Neuronal stem cell (in vitro differentiated cells): ENCODE data around the gene S100A13.
A peak's percentile ranks its signal among the peaks of the same experiment; 100 is the strongest.

Experiments
- DNase-seq: peaks from one replicate; pipeline ENCODE4 v3.0.0-alpha.2; 2013; ENCODE audit warnings: low spot score
- H2AFZ ChIP-seq: one replicate; pipeline ENCODE4 v1.6.1; 2013; ENCODE audit warnings: mild to moderate bottlenecking, low read length, inconsistent platforms
- H2AK5ac ChIP-seq: 2 replicates; pipeline ENCODE4 v1.6.1; 2013; ENCODE audit warnings: low read depth, mild to moderate bottlenecking, inconsistent platforms, low read length, moderate library complexity, mixed read lengths
- H2BK120ac ChIP-seq: 2 replicates; pipeline ENCODE4 v1.6.1; 2013; ENCODE audit warnings: low read depth, mild to moderate bottlenecking, inconsistent platforms, low read length, moderate library complexity, mixed read lengths
- H2BK12ac ChIP-seq: one replicate; pipeline ENCODE4 v1.6.1; 2013; ENCODE audit warnings: low read length, inconsistent platforms
- H2BK15ac ChIP-seq: 2 replicates; pipeline ENCODE4 v1.6.1; 2013; ENCODE audit warnings: mild to moderate bottlenecking, low read length, inconsistent platforms, mixed read lengths
- H2BK5ac ChIP-seq: one replicate; pipeline ENCODE4 v1.6.1; 2013; ENCODE audit warnings: inconsistent platforms, mild to moderate bottlenecking, low read length, moderate library complexity
- H3K14ac ChIP-seq: one replicate; pipeline ENCODE4 v1.6.1; 2013; ENCODE audit warnings: low read length, inconsistent platforms
- H3K18ac ChIP-seq: 2 replicates; pipeline ENCODE4 v1.6.1; 2013; ENCODE audit warnings: low read length, inconsistent platforms
- H3K23ac ChIP-seq: 2 replicates; pipeline ENCODE4 v1.6.1; 2013; ENCODE audit warnings: low read depth, mild to moderate bottlenecking, mixed read lengths, low read length, inconsistent platforms; ENCODE audit not compliant: poor library complexity
- H3K27ac ChIP-seq: replicated peaks from 3 replicates; pipeline ENCODE4 v1.5.1; 2013; ENCODE audit warnings: low read length, inconsistent platforms
- H3K27me3 ChIP-seq, 3 experiments: 2 replicates each; pipeline ENCODE4 v1.6.1; 2013; ENCODE audit warnings: low read length in 3 of 3, mild to moderate bottlenecking in 2 of 3, inconsistent platforms in 1 of 3, low read depth in 1 of 3, mixed read lengths in 1 of 3, moderate library complexity in 1 of 3; ENCODE audit not compliant: control insufficient read depth in 3 of 3, insufficient read depth in 3 of 3
- H3K36me3 ChIP-seq, 2 donors: replicated peaks in 1 of 2; 2 replicates each; pipeline ENCODE4 v1.6.1; 2013; ENCODE audit warnings: low read length in 2 of 2; ENCODE audit not compliant: control insufficient read depth in 2 of 2, insufficient read depth in 2 of 2
- H3K4ac ChIP-seq: 2 replicates; pipeline ENCODE4 v1.6.1; 2013; ENCODE audit warnings: inconsistent platforms, mild to moderate bottlenecking, low read length, moderate library complexity
- H3K4me1 ChIP-seq, 2 donors: 1 replicate in 1 of 2; 2 replicates in 1 of 2; pipeline ENCODE4 v1.6.1; 2013; ENCODE audit warnings: low read length in 2 of 2, low read depth in 1 of 2; ENCODE audit not compliant: control insufficient read depth in 2 of 2, insufficient read depth in 1 of 2
- H3K4me2 ChIP-seq: one replicate; pipeline ENCODE4 v1.6.1; 2013; ENCODE audit warnings: mild to moderate bottlenecking, low read length, inconsistent platforms; ENCODE audit not compliant: insufficient read depth, poor library complexity, severe bottlenecking
- H3K4me3 ChIP-seq, 2 donors: 2 replicates each; pipeline ENCODE4 v1.5.1; 2013; ENCODE audit warnings: low read length in 2 of 2, mild to moderate bottlenecking in 2 of 2, inconsistent platforms in 1 of 2, moderate library complexity in 1 of 2
- H3K79me1 ChIP-seq: one replicate; pipeline ENCODE4 v1.6.1; 2013; ENCODE audit warnings: low read depth, mild to moderate bottlenecking, inconsistent platforms, low read length, moderate library complexity
- H3K9ac ChIP-seq: one replicate; pipeline ENCODE4 v1.6.1; 2013; ENCODE audit warnings: mild to moderate bottlenecking, low read depth, low read length, inconsistent platforms; ENCODE audit not compliant: poor library complexity
- H3K9me3 ChIP-seq, 2 donors: replicated peaks in 1 of 2; 2 replicates each; pipeline versions ENCODE3 to v1.6.1; 2013; ENCODE audit warnings: low read length in 2 of 2, mild to moderate bottlenecking in 2 of 2, inconsistent platforms in 1 of 2, low read depth in 1 of 2, mixed read lengths in 1 of 2, moderate library complexity in 1 of 2; ENCODE audit not compliant: control insufficient read depth in 2 of 2, insufficient read depth in 1 of 2
- H4K8ac ChIP-seq: one replicate; pipeline ENCODE4 v1.6.1; 2013; ENCODE audit warnings: low read depth, mild to moderate bottlenecking, inconsistent platforms, low read length, moderate library complexity
- H4K91ac ChIP-seq: one replicate; pipeline ENCODE4 v1.6.1; 2013; ENCODE audit warnings: low read length, low read depth, mild to moderate bottlenecking, inconsistent platforms; ENCODE audit not compliant: poor library complexity
- WGBS, 2 donors: extraction: QIAGEN DNeasy Blood & Tissue Kit; methylation state at CpG; one replicate each; pipeline ENCODE4 v1.1.7; 2013; ENCODE audit warnings: missing lambda C conversion rate in 2 of 2, mixed read lengths in 1 of 2; ENCODE audit not compliant: insufficient read length in 2 of 2, insufficient replicate concordance in 1 of 2; ENCODE audit errors: extremely low coverage in 2 of 2; 5-methylcytosine and 5-hydroxymethylcytosine counted together

Gene S100A13

GRCh38 chr1:153619171-153619570 lies 8.1 kb downstream of the S100A13 start:
- no peak overlapping the region for H2BK5ac ChIP-seq
- no peak overlapping the region for H2BK120ac ChIP-seq
- H2BK12ac ChIP-seq: no peak overlapping the region
- no peak overlapping the region for H3K4me2 ChIP-seq
- H4K8ac ChIP-seq: no peak overlapping the region
- peaks cover 4 to 39% of the 10 kb centered on the region in 2 donors for H3K36me3 ChIP-seq
- no peak overlapping the region for H3K4ac ChIP-seq
- H4K91ac ChIP-seq: no peak overlapping the region
- H3K79me1 ChIP-seq: no peaks in the 10 kb centered on the region
- DNase-seq: no peak
- H2AK5ac ChIP-seq: no peak overlapping the region
- H3K4me3 ChIP-seq: no peak overlapping the region
- no peak overlapping the region for H2BK15ac ChIP-seq
- H3K18ac ChIP-seq: no peak overlapping the region
- no peak overlapping the region for H3K23ac ChIP-seq
- no peak overlapping the region for H3K27ac ChIP-seq
- H3K9me3 ChIP-seq: no peaks in the 10 kb centered on the region
- no peaks in the 10 kb centered on the region for H3K27me3 ChIP-seq
- H3K9ac ChIP-seq: no peak overlapping the region
- H2AFZ ChIP-seq: no peak overlapping the region
- no peak overlapping the region for H3K14ac ChIP-seq
- no peaks in the 10 kb centered on the region for H3K4me1 ChIP-seq
- no CpG with 5 or more reads among the region's 6 CpGs for WGBS, 2 donors

- Histone ChIP-seq H2BK120ac (no peak overlapping the region), H3K79me1 (no peaks in the 10 kb centered on the region), H2BK12ac (no peak overlapping the region), H3K14ac (no peak overlapping the region), H2BK15ac (no peak overlapping the region), H2AFZ (no peak overlapping the region), H4K8ac (no peak overlapping the region), H3K27me3 (no peaks in the 10 kb centered on the region), H3K4me1 (peaks cover 0 to 3% of the 10 kb centered on the region in 2 donors), H3K9me3 (no peaks in the 10 kb centered on the region), H2BK5ac (no peak overlapping the region), H3K4me3 (no peak overlapping the region), H4K91ac (no peak overlapping the region), H3K18ac (no peak overlapping the region), H3K9ac (no peak overlapping the region), H3K4me2 (no peak overlapping the region), H3K23ac (peak overlapping the region; percentile 83), H2AK5ac (no peak overlapping the region), H3K27ac (no peak overlapping the region), H3K4ac (no peak overlapping the region), H3K36me3 (peaks cover 4 to 28% of the 10 kb centered on the region in 2 donors)
- DNase-seq: peak; percentile 37
- no CpG with 5 or more reads among the region's 6 CpGs for WGBS, 2 donors
These were observed 9.6 kb downstream of the S100A13 start for GRCh38 chr1:153617663-153618062.

- H2AK5ac ChIP-seq: peak overlapping the region; percentile 71
- H3K4ac ChIP-seq: no peak overlapping the region
- WGBS, 2 donors: no CpG with 5 or more reads among the region's 5 CpGs
- no peak overlapping the region for H3K4me3 ChIP-seq
- H2AFZ ChIP-seq: no peak overlapping the region
- no peak overlapping the region for H3K18ac ChIP-seq
- H2BK15ac ChIP-seq: peak overlapping the region; percentile 45
- no peaks in the 10 kb centered on the region for H3K9me3 ChIP-seq
- DNase-seq: no peak
- H3K79me1 ChIP-seq: no peaks in the 10 kb centered on the region
- no peaks in the 10 kb centered on the region for H3K27me3 ChIP-seq
- H3K27ac ChIP-seq: no peak overlapping the region
- no peak overlapping the region for H4K8ac ChIP-seq
- H3K4me1 ChIP-seq: peaks cover 4 to 9% of the 10 kb centered on the region in 2 donors
- peak overlapping the region; percentile 55 for H3K23ac ChIP-seq
- H4K91ac ChIP-seq: no peak overlapping the region
- no peak overlapping the region for H3K9ac ChIP-seq
- H3K14ac ChIP-seq: no peak overlapping the region
- H2BK12ac ChIP-seq: peak overlapping the region; percentile 2
- H3K36me3 ChIP-seq: peaks cover 4 to 23% of the 10 kb centered on the region in 2 donors
- H2BK120ac ChIP-seq: no peak overlapping the region
- H2BK5ac ChIP-seq: no peak overlapping the region
- no peak overlapping the region for H3K4me2 ChIP-seq
These were observed 10.4 kb downstream of the S100A13 start for GRCh38 chr1:153616917-153617311.

- Histone ChIP-seq H3K4me3 (peak within 1 kb of the TSS in 1 of 2 donors; percentile 32), H3K14ac (peak within 1 kb of the TSS; percentile 13), H2BK15ac (peak within 1 kb of the TSS; percentile 45), H2BK12ac (peak within 1 kb of the TSS; percentile 2), H3K4me2 (no peak within 1 kb of the TSS), H4K8ac (no peak within 1 kb of the TSS), H3K23ac (peak within 1 kb of the TSS; percentile 55), H4K91ac (no peak within 1 kb of the TSS), H3K79me1 (no peaks in the 10 kb centered on the region), H3K9me3 (no peaks in the 10 kb centered on the region), H3K27me3 (no peaks in the 10 kb centered on the region), H2BK120ac (no peak within 1 kb of the TSS), H2BK5ac (no peak within 1 kb of the TSS), H3K18ac (peak within 1 kb of the TSS; percentile 42), H2AK5ac (peak within 1 kb of the TSS; percentile 71), H3K27ac (no peak within 1 kb of the TSS), H3K9ac (no peak within 1 kb of the TSS), H3K4me1 (peaks cover 9 to 10% of the 10 kb centered on the region in 2 donors), H2AFZ (no peak within 1 kb of the TSS), H3K4ac (no peak within 1 kb of the TSS), H3K36me3 (peaks cover 4 to 23% of the 10 kb centered on the region in 2 donors)
- no peak for DNase-seq
- no CpG with 5 or more reads among the region's 10 CpGs for WGBS, 2 donors
These were observed 11.0 kb downstream of the S100A13 start, which contains the start of gene S100A14 for GRCh38 chr1:153616144-153616916. Gene S100A14 (minus strand): TSS chr1:153616325. CDS start chr1:153615858, 467 bp downstream.
